GM19238 (cell line): Measurements from ENCODE around the gene TSGA10.
"Not testable (repeated sequence)": the region's sequence is repeated elsewhere in the genome, so short reads cannot be mapped to it uniquely, and the experiment has no call there.

Experiments
- DNase-seq: peaks from one replicate; pipeline ENCODE4 v3.0.0; 2011; ENCODE audit warnings: low spot score; ENCODE audit not compliant: insufficient read length

The TSGA10 gene

DNA sequence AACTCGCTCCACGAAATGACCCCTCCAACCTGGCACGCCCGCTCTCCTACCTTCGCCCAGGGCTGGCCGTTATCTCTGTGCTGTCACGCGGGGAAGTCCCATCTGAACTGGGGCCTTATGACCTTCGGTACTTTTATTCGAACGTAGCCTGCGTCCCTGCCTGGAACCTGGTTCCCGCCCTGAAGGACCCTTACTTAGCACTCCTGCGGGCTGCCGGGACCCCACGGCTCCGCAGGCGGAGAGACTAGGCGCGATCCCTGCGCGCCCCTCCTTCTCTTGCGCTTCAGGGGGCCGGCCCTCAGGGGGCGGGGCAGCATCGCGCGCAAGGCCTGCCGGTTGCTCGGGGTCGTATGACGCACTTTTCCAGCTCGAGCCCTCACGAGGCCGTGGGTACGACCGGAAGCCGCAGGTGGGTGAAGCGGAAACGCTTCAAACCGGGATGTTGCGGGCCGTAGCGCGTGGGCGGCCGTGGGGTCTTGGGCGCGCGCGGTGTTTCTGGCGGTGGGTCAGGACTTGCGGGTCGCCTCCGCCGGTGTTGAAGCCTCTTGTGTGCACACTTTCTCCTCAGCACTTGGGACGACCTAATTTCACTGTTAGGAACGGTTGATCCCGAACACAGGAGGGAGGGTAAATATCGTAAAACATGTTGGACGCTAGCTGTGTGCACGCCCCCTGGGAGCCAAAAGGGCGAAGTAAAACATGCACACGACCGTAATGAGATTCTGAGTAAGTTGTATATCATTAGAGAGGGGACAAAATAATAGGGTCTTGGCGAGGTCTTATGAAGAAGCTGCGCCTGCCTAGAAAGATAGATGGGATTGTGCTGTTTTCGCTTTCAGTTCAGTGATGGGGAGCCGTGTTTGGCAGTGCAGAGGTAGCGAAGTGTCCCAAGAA is at the start of gene TSGA10, which contains the start of gene LIPT1:
Gene TSGA10, minus strand, starts transcription at position 300 of the 894 bp plus-strand sequence. CDS start 45,503 bp downstream, outside the sequence.
Gene LIPT1, plus strand, starts transcription at position 325 of the 894 bp plus-strand sequence. CDS start 6,991 bp downstream, outside the sequence.
- peak; percentile 92 for DNase-seq

DNA sequence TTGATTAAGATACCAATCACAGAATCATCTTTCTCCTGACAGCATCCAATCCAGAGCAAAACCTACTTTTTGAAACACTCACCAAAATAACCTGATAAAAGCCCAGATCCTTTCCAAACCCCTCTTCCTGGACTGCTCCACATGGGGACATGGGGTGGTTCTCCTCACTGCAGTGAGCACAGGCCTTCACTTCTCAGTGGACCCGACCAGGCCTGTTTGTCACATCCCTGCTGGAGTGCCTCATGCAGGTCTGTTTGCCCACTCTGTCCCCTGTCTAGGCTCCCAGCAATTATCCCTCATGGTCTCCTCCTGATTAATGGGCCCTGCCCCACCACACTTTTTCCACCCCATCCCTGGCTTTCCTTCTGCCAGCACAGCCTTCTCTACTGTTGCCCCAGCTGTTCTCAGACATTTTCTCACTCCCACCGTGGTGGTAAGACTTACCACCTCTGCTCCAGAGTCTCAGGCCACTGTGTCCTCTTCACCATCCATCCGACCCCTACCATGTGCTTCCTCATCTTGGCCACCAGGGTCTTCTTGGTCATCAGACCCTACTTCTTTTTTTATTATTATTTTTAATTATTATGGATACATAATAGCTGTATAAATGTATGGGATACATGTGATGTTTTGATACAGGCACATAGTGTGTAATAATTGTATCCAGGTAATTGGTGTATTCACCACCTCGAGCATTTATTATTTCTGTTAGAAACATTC is 47.4 kb upstream of the TSGA10 start:
- DNase-seq: no peak

DNA sequence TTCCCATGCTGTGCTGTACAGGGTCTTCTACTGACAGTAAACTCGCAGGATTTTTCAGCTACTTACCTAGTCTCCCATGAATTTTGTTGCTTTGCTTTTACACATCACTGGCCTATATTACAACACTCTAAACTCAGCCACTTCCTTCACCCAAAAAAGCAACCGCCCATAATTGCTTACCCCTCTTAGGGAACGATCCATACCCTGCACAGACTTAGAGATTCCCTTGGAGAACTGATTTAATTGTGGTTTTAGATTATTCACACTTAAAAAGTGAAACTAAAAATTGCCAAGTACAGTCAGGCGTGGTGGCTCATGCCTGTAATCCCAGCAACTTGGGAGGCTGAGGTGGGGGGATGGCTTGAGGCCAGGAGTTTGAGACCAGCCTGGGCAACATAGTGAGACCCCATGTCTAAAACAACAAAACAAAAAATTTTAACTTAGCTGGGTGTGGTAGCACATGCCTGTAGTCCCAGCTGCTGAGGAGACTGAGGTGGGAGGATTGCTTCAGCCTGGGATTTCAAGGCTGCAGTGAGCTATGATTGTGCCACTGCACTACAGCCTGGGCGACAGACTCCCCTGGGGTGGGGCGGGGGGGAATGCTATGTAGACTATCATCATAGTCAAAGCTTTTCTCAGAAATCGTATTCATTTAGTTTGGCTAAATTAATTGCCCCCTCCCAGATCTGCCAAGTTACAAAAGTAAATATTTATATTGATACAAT is 45.5 kb upstream of the TSGA10 start:
- DNase-seq: no peak

DNA sequence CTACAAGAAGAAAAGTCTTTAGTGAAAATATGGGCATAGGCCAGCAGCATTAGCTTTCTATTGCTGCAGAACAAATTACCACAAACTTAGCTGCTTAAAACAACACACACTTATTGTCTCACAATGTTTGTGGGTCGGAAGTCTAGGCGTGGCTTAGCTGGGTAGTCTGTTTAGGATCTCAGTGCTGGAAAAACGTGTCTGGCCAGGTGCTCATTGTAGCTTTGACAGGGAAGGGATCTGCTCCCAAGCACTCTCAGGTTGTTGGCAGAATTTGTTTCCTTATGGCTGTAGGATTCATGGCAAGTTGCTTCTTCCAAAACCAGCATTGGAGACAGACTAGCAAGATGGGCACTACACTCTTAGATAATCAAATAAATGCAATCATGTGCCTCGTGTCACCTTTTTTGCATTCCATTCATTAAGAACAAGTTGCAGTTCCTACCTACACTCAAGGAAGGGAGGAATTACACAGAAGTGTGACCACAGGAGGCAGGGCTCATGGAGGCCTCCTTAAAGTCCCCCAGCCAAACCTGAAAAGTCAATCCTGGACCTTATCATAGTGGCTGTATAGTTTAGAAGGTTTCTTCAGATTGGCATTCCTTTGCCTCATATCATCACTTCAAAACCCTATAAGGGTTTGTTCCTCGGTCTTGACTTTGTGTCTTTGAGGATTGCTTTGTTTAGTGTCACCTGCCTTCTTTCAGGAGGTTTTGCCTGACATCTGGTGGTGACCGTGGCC is 43.5 kb upstream of the TSGA10 start:
- DNase-seq: no peak

GRCh38 chr2:99192364-99192763 is 37.6 kb upstream of the TSGA10 start:
- not testable (repeated sequence) for DNase-seq

- no peak for DNase-seq
These were observed 35.8 kb upstream of the TSGA10 start for GRCh38 chr2:99190548-99190947.

DNA sequence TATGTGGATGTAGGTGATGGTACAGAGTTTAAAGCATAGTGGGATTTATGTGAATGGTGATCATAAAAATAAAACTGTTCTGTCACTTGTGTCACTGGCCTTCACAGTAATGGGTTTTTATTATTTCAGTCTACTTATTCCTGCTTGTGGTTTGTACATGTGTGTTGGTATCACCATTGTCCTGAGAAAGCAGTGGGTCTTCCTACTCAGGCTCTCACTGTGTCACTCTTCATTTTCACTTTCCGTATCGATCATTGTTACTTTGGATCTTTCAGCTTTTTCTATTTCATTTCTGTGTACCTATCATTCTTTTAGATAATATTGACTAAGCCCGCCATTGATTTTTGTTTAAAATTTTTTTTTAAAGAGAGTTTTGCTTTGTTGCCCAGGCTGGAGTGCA is 33.6 kb upstream of the TSGA10 start:
- no peak for DNase-seq

DNA sequence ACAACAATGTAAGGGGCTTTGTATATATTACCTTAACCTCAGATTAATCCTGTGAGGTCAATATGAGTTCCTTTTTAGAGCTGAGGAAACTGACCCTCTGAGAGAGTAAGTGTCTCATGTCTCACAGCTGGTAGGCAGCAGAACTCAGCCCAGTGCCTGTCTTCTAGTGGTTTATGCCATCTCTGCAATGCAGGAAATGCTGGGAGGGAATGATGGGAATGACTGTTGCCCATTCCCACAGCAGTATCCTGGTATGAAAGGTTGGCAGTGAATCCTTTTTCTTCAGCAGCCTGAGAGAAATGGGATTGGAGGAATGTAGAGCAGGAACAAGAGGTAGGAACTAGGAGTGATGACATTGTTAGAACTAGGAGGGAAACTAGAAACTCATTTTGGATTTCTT is 32.3 kb upstream of the TSGA10 start:
- no peak for DNase-seq

- no peak for DNase-seq
These were observed 30.1 kb upstream of the TSGA10 start for GRCh38 chr2:99184811-99185210.

DNA sequence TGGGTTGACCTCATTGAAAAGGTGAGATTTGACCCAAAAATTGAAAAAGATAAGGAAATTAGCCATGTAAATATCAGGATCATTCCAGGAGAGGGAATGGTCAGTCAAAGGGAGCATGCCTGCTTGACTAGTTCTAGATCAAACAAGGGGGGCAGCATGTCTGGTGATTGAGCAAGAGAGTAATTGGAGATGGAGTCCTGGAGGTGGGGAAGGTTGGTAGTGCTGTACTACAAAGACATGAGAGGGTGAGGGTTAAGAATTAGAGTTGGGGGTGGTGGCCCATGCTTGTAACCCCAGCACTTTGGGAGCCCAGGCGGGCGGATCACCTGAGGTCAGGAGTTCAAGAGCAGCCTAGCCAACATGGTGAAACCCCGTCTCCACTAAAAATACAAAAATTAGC is 28.3 kb upstream of the TSGA10 start:
- DNase-seq: no peak

DNA sequence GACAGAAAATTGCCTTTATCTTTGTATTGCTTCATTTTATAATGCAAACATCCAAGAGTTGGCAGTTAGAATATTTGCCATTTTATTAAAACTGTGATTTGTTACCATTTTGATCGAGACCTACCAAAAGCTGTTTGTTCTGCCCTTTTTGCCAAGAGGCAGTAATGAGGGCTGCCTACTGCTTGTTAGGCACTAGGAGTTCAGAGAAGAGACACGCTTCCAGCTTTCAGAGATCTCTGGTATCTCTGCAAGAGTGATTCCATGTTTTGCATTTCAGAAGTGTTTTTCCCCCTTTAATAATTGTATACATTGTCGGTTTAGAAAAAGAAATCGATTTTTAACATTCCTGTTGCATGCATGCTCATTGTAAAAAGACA is 26.9 kb upstream of the TSGA10 start:
- DNase-seq: no peak

GRCh38 chr2:99180755-99181623 is 26.2 kb upstream of the TSGA10 start, which contains the start of the genes MITD1 and MRPL30:
Gene MITD1 (minus strand): TSS chr2:99181058. CDS start chr2:99180981, 77 bp downstream.
Gene MRPL30 (plus strand): TSS chr2:99181184. CDS start chr2:99186204, 5,020 bp downstream.
- DNase-seq: peak; percentile 63

- no peak for DNase-seq
These were observed 16.8 kb upstream of the TSGA10 start for GRCh38 chr2:99171377-99172140.

GRCh38 chr2:99169534-99169933 is 14.8 kb upstream of the TSGA10 start:
- no peak for DNase-seq

GRCh38 chr2:99166218-99166617 is 11.5 kb upstream of the TSGA10 start:
- no peak for DNase-seq

GRCh38 chr2:99159594-99159993 is 4.9 kb upstream of the TSGA10 start:
- DNase-seq: no peak

DNA sequence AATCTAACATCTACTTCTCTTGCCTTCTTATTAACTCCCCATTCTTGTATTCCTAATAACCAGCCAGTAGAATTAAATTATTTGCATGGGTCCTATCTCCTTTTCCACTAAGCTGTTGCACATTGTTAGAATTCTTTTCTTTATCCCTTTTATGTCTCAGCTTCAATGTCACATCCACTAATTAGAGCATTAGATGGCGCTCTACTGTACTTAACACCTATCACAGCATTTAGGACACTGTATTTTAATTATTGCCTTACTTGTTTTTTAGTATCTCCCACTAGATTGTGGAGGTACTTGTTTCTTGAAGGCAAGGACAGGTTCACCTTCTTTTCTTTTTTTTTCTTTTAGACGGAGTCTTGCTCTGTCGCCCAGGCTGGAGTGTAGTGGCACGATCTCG is 3.9 kb upstream of the TSGA10 start:
- no peak for DNase-seq

DNA sequence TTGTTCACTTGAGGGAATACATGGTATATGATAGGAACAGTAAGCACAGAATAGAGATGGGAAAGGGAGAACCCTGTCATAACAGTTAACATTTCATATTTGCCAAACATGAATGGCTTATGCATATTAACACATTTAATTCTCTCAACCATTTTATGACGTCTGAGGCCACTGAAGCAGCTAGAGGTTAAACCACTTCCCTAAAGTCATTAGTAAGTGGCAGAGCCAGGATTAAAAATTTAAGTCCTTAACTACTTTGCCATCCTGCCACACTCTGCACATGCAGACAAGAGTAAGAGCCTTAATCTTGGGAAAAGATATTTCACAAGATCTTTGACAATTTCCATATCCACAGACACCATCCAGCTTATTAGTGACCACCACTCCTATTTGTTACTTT is 2.1 kb upstream of the TSGA10 start:
- no peak for DNase-seq

GRCh38 chr2:99153921-99154604 is 679 bp downstream of the TSGA10 start:
- DNase-seq: no peak
